HepG2 (cell line): ENCODE results near the gene FBXO11. TPM values are rescaled to one million over a fixed set of nuclear protein-coding genes. Genes with fewer than 3 reads are reported as not detected.
A peak's percentile ranks its signal among the peaks of the same experiment; 100 is the strongest.

Source experiments
- ATAC-seq: fragments of 200-7000 bp; cut with Tn5 transposase; 3 replicates; pipeline ENCODE4 v1.9.1; 2020; ENCODE audit warnings: mild to moderate bottlenecking, moderate library complexity
- BruUV-seq: library from RNA; stranded (reverse); fragments of 400-500 nt; replicated peaks from 2 replicates; lab custom pipeline; 2021; lab: Mats Ljungman, UMichigan
- CTCF ChIA-PET: fragments of 300-600 bp; formaldehyde crosslinking; extraction: SDS; loops from one replicate; lab custom pipeline; 2021; ENCODE audit warnings: low total read pairs, inconsistent platforms, low intra/inter-chr PET ratio; lab: Yijun Ruan, JAX
- POLR2A ChIA-PET: fragments of 350-600 bp; sonication (Branson Sonifier 250); formaldehyde crosslinking; loops from one replicate; lab custom pipeline; 2020; ENCODE audit warnings: antibody characterized with exemption, inconsistent platforms; lab: Yijun Ruan, JAX
- DNase-seq: peaks from one replicate; pipeline ENCODE4 v3.0.0-alpha.2; 2015; ENCODE audit warnings: low spot score
- FAIRE-seq: peaks from 3 replicates; lab custom pipeline; 2011; peaks lifted over from hg19 to GRCh38; lab: Jason Lieb, UNC
- H2AFZ ChIP-seq: one replicate; pipeline ENCODE4 v1.6.1; 2011; ENCODE audit warnings: low read length, inconsistent platforms
- H3K27ac ChIP-seq: fragments of 300-600 bp; 3 replicates; pipeline ENCODE4 v1.8.0; 2011; ENCODE audit warnings: mixed run types, mild to moderate bottlenecking, mixed read lengths, low read length, inconsistent platforms; ENCODE audit not compliant: insufficient read depth; ENCODE audit errors: extremely low read length
- H3K27me3 ChIP-seq, 2 experiments: fragments of 200-600 bp in 1 of 2; 2 replicates in 1 of 2; 3 replicates in 1 of 2; pipeline versions ENCODE4 v1.6.0 to v1.8.0; 2011; ENCODE audit warnings: low read length in 2 of 2, mild to moderate bottlenecking in 2 of 2, moderate library complexity in 2 of 2, inconsistent platforms in 1 of 2; ENCODE audit not compliant: insufficient read depth in 2 of 2, control insufficient read depth in 1 of 2
- H3K36me3 ChIP-seq, 2 experiments: fragments of 200-600 bp in 1 of 2; replicated peaks in 1 of 2; 2 replicates in 1 of 2; 3 replicates in 1 of 2; pipeline versions ENCODE4 v1.5.1 to v1.8.0; 2011; ENCODE audit warnings: low read length in 2 of 2, inconsistent platforms in 1 of 2; ENCODE audit not compliant: insufficient read depth in 2 of 2, control insufficient read depth in 1 of 2
- H3K4me1 ChIP-seq: 2 replicates; pipeline ENCODE4 v1.5.1; 2012; ENCODE audit warnings: low read length, inconsistent platforms; ENCODE audit not compliant: insufficient read depth
- H3K4me2 ChIP-seq: 2 replicates; pipeline ENCODE4 v1.6.0; 2011; ENCODE audit warnings: low read depth, low read length, inconsistent platforms
- H3K4me3 ChIP-seq, 3 experiments: fragments of 200-600 bp in 1 of 3; sonication (generic), shearing (Covaris generic) in 1 of 3; replicated peaks in 1 of 3; 2 replicates each; pipeline ENCODE4 v1.5.1; 2011 to 2016; ENCODE audit warnings: low read length in 3 of 3, inconsistent platforms in 2 of 3, low read depth in 2 of 3, mild to moderate bottlenecking in 2 of 3, control low read depth in 1 of 3, mixed read lengths in 1 of 3; ENCODE audit not compliant: insufficient read depth in 1 of 3
- H3K79me2 ChIP-seq: one replicate; pipeline ENCODE4 v1.6.1; 2011; ENCODE audit warnings: low read length, inconsistent platforms; ENCODE audit not compliant: insufficient read depth
- H3K9ac ChIP-seq: 2 replicates; pipeline ENCODE4 v1.6.0; 2011; ENCODE audit warnings: mild to moderate bottlenecking, low read depth, low read length, inconsistent platforms; ENCODE audit not compliant: insufficient read depth
- H3K9me3 ChIP-seq: 2 replicates; pipeline ENCODE4 v1.5.1; 2012; ENCODE audit warnings: mild to moderate bottlenecking, low read length
- H4K20me1 ChIP-seq: 2 replicates; pipeline ENCODE4 v1.6.0; 2011; ENCODE audit warnings: inconsistent platforms, mild to moderate bottlenecking, low read length, moderate library complexity; ENCODE audit not compliant: insufficient read depth
- ATF1 ChIP-seq: IDR thresholded peaks from 2 replicates; pipeline ENCODE4 v1.6.1; 2016; ENCODE audit warnings: mild to moderate bottlenecking, control low read depth
- ATF7 ChIP-seq, 2 experiments: fragments of 450-650 bp in 1 of 2; sonication (generic) in 1 of 2; formaldehyde crosslinking in 1 of 2; IDR thresholded peaks; 2 replicates each; pipeline versions ENCODE4 v1.4.0 to v1.6.1; 2016 to 2020; ENCODE audit warnings: antibody characterized with exemption in 1 of 2, mild to moderate bottlenecking in 1 of 2, missing genetic modification reagents in 1 of 2
- CCAR2 ChIP-seq: fragments of 200-400 bp; formaldehyde crosslinking; optimal IDR thresholded peaks from 2 replicates; pipeline ENCODE3; 2018; ENCODE audit warnings: low read depth, mild to moderate bottlenecking, low read length, moderate library complexity
- IKZF1 ChIP-seq: fragments of 450-650 bp; IDR thresholded peaks from 2 replicates; pipeline ENCODE4 v1.7.1; 2016
- KLF6 ChIP-seq: IDR thresholded peaks from 2 replicates; pipeline ENCODE4 v1.8.0; 2016; ENCODE audit warnings: missing biosample characterization, missing genetic modification reagents
- MED1 ChIP-seq: sonication (generic); formaldehyde crosslinking; IDR thresholded peaks from 2 replicates; pipeline ENCODE4 v1.4.0; 2020; ENCODE audit warnings: missing genetic modification reagents
- MEF2D ChIP-seq: sonication (generic); formaldehyde crosslinking; IDR thresholded peaks from 2 replicates; pipeline ENCODE4 v1.5.1; 2020; ENCODE audit warnings: mild to moderate bottlenecking, missing genetic modification reagents
- MYC ChIP-seq: sonication (generic); formaldehyde crosslinking; IDR thresholded peaks from 2 replicates; pipeline ENCODE4 v1.9.0; 2021; ENCODE audit warnings: missing genetic modification reagents, borderline replicate concordance
- NFIB ChIP-seq: sonication (generic); formaldehyde crosslinking; IDR thresholded peaks from 2 replicates; pipeline ENCODE4 v1.9.0; 2021; ENCODE audit warnings: missing genetic modification reagents, mild to moderate bottlenecking, borderline replicate concordance
- SMARCC2 ChIP-seq: fragments of 450-650 bp; IDR thresholded peaks from 2 replicates; pipeline ENCODE4 v1.6.1; 2017; ENCODE audit warnings: antibody characterized with exemption, mild to moderate bottlenecking
- SMC3 ChIP-seq: IDR thresholded peaks from 2 replicates; pipeline ENCODE4 v1.6.1; 2011; ENCODE audit warnings: low read length, improper control_type of control experiment
- THAP11 ChIP-seq: IDR thresholded peaks from 2 replicates; pipeline ENCODE4 v1.6.1; 2016; ENCODE audit warnings: missing biosample characterization, missing genetic modification reagents
- ZNF232 ChIP-seq: sonication (generic); formaldehyde crosslinking; IDR thresholded peaks from 2 replicates; pipeline ENCODE4 v1.4.0; 2020; ENCODE audit warnings: missing genetic modification reagents, borderline replicate concordance
- ZNF337 ChIP-seq: sonication (generic); formaldehyde crosslinking; IDR thresholded peaks from 2 replicates; pipeline ENCODE4 v1.5.1; 2020; ENCODE audit warnings: missing genetic modification reagents, low read depth, mild to moderate bottlenecking, borderline replicate concordance
- WGBS: methylation state at CpG from one replicate; pipeline ENCODE4 v1.1.6; 2017; ENCODE audit warnings: low lambda C conversion rate; 5-methylcytosine and 5-hydroxymethylcytosine counted together
- in situ Hi-C: cut with HindIII; loops from 2 replicates; pipeline ENCODE4 v1.10.0; 2017; ENCODE audit warnings: low pct_unique_long_range_greater_than_20kb; ENCODE audit not compliant: extremely low pct_ligation_motif_present
- intact Hi-C: fragments of 100-400 bp; cut with micrococcal nuclease; formaldehyde crosslinking; loops from one replicate; pipeline ENCODE4 v1.10.0; 2022; ENCODE audit not compliant: unreplicated experiment
- polyA plus RNA-seq, 8 experiments: library from polyadenylated mRNA; depleted of rRNA in 3 of 8; stranded (reverse) in 7 of 8; unstranded in 1 of 8; fragments of >200 nt; fragmentation: Illumina TruSeq in 4 of 8; extraction: Trizol in 4 of 8; gene quantifications; 2 replicates each; pipeline versions ENCODE4 v1.2.1 to v1.2.3, GENCODE V29; 2011 to 2016; ENCODE audit warnings: low read depth in 4 of 8, missing spikeins in 1 of 8, mixed read lengths in 1 of 8; ENCODE audit not compliant: insufficient read depth in 1 of 8
- total RNA-seq, 5 experiments: library from RNA; depleted of rRNA; stranded (reverse); fragments of >200 nt; fragmentation: Illumina TruSeq; extraction: Trizol; gene quantifications; 2 replicates each; pipeline ENCODE4 v1.2.3, GENCODE V29; 2016; ENCODE audit warnings: low read depth in 1 of 5
- TF ChIP-seq, protein P1 (sequence below): sonication (generic); formaldehyde crosslinking; IDR thresholded peaks from 2 replicates; pipeline ENCODE4 v1.8.0; 2023; ENCODE audit warnings: mild to moderate bottlenecking, missing genetic modification reagents
- TF ChIP-seq, protein P2 (sequence below): IDR thresholded peaks from 2 replicates; pipeline ENCODE4 v1.6.1; 2016; ENCODE audit warnings: low read depth, missing genetic modification reagents, missing compliant biosample characterization
- TF ChIP-seq, protein P3 (sequence below): fragments of 450-650 bp; IDR thresholded peaks from 2 replicates; pipeline ENCODE4 v1.6.1; 2017
- TF ChIP-seq, protein P4 (sequence below): sonication (generic); formaldehyde crosslinking; conservative IDR thresholded peaks from 2 replicates; pipeline ENCODE4 v1.4.0; 2020; ENCODE audit warnings: missing genetic modification reagents

Gene FBXO11
- total and polyA plus RNA-seq, 2 of the 13 experiments (the other 11 are each of a cell fraction or from before 2014, with no cell fraction given), result 27.9 to 47.6 TPM

DNA sequence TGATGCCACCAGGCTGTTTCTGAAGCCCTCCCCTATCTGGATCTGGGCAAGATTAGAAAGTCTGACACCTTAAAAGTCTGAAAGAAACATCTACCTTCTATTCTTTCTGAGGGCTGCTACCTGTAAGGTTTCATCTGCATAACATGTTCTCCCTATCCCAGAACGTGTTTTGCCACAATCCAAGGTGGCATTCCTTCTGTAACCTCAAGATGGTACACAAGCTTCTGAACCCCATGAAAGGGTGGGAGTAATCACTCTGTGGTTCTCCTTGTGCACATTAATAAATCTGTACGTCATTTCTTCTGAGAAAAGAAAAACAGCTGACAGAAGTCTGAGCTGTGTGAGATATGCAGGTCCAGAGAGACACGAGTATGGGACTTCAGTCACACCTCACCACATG, 165.2 kb downstream of the FBXO11 start:
- in situ Hi-C loops, result no loop called here
- Histone ChIP-seq H3K9me3 (no peaks in the 10 kb centered on the region), H2AFZ (no peak overlapping the region), H3K27ac (no peak overlapping the region)
- peak; percentile 49 for FAIRE-seq
- TF ChIP-seq IKZF1 (no peak), MYC (CRISPR knock-in tag) (no peak), SMC3 (no peak), ATF1 (CRISPR knock-in tag) (no peak), NFIB (CRISPR knock-in tag) (no peak), SMARCC2 (no peak), THAP11 (CRISPR knock-in tag) (no peak), CCAR2 (no peak), ATF7 (IDR thresholded peaks at IDR 0.05) (no peak), ATF7 (CRISPR knock-in tag; IDR thresholded peaks at IDR 0.05) (no peak), ZNF337 (CRISPR knock-in tag) (no peak), MEF2D (CRISPR knock-in tag) (no peak), ZNF232 (no peak), KLF6 (no peak), MED1 (CRISPR knock-in tag) (no peak)
- TF ChIP-seq, protein P1, sequence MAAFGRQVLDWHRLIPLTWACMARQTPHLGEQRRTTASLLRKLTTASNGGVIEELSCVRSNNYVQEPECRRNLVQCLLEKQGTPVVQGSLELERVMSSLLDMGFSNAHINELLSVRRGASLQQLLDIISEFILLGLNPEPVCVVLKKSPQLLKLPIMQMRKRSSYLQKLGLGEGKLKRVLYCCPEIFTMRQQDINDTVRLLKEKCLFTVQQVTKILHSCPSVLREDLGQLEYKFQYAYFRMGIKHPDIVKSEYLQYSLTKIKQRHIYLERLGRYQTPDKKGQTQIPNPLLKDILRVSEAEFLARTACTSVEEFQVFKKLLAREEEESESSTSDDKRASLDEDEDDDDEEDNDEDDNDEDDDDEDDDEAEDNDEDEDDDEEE (CRISPR knock-in tag), result no peak
- TF ChIP-seq, protein P2, sequence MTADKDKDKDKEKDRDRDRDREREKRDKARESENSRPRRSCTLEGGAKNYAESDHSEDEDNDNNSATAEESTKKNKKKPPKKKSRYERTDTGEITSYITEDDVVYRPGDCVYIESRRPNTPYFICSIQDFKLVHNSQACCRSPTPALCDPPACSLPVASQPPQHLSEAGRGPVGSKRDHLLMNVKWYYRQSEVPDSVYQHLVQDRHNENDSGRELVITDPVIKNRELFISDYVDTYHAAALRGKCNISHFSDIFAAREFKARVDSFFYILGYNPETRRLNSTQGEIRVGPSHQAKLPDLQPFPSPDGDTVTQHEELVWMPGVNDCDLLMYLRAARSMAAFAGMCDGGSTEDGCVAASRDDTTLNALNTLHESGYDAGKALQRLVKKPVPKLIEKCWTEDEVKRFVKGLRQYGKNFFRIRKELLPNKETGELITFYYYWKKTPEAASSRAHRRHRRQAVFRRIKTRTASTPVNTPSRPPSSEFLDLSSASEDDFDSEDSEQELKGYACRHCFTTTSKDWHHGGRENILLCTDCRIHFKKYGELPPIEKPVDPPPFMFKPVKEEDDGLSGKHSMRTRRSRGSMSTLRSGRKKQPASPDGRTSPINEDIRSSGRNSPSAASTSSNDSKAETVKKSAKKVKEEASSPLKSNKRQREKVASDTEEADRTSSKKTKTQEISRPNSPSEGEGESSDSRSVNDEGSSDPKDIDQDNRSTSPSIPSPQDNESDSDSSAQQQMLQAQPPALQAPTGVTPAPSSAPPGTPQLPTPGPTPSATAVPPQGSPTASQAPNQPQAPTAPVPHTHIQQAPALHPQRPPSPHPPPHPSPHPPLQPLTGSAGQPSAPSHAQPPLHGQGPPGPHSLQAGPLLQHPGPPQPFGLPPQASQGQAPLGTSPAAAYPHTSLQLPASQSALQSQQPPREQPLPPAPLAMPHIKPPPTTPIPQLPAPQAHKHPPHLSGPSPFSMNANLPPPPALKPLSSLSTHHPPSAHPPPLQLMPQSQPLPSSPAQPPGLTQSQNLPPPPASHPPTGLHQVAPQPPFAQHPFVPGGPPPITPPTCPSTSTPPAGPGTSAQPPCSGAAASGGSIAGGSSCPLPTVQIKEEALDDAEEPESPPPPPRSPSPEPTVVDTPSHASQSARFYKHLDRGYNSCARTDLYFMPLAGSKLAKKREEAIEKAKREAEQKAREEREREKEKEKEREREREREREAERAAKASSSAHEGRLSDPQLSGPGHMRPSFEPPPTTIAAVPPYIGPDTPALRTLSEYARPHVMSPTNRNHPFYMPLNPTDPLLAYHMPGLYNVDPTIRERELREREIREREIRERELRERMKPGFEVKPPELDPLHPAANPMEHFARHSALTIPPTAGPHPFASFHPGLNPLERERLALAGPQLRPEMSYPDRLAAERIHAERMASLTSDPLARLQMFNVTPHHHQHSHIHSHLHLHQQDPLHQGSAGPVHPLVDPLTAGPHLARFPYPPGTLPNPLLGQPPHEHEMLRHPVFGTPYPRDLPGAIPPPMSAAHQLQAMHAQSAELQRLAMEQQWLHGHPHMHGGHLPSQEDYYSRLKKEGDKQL, result no peak
- TF ChIP-seq, protein P3, sequence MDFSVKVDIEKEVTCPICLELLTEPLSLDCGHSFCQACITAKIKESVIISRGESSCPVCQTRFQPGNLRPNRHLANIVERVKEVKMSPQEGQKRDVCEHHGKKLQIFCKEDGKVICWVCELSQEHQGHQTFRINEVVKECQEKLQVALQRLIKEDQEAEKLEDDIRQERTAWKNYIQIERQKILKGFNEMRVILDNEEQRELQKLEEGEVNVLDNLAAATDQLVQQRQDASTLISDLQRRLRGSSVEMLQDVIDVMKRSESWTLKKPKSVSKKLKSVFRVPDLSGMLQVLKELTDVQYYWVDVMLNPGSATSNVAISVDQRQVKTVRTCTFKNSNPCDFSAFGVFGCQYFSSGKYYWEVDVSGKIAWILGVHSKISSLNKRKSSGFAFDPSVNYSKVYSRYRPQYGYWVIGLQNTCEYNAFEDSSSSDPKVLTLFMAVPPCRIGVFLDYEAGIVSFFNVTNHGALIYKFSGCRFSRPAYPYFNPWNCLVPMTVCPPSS, result no peak
- TF ChIP-seq, protein P4, sequence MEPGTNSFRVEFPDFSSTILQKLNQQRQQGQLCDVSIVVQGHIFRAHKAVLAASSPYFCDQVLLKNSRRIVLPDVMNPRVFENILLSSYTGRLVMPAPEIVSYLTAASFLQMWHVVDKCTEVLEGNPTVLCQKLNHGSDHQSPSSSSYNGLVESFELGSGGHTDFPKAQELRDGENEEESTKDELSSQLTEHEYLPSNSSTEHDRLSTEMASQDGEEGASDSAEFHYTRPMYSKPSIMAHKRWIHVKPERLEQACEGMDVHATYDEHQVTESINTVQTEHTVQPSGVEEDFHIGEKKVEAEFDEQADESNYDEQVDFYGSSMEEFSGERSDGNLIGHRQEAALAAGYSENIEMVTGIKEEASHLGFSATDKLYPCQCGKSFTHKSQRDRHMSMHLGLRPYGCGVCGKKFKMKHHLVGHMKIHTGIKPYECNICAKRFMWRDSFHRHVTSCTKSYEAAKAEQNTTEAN (CRISPR knock-in tag), result no peak
- TF ChIP-seq, all 625 proteins: peak for 0
- Histone ChIP-seq H3K4me2 (no peak overlapping the region), H3K4me3 (no peak overlapping the region), H3K27me3 (peaks cover 0 to 7% of the 10 kb centered on the region in 2 experiments; a peak in 1 of 5 replicates), H3K9ac (no peak overlapping the region), H3K4me1 (peaks cover 9% of the 10 kb centered on the region; the same call in 1 of the 2 replicates), H3K36me3 (no peaks in the 10 kb centered on the region), H4K20me1 (no peaks in the 10 kb centered on the region), H3K79me2 (no peaks in the 10 kb centered on the region)
- 15% methylated on average over 3 of the region's 3 CpGs for WGBS
- no peak for ATAC-seq
- intact Hi-C loops, result no loop called here
- ChIA-PET POLR2A (no interaction called here), CTCF (no interaction called here)
- no TSS peak for BruUV-seq
- DNase-seq, result no peak
